ENCODE results near the gene ID1. TPM values are rescaled to one million over a fixed set of nuclear protein-coding genes. Genes with fewer than 3 reads are reported as not detected.

The ID1 gene
- total and polyA plus RNA-seq, 2 donors from 2014 or later: 189 to 293 TPM

DNA sequence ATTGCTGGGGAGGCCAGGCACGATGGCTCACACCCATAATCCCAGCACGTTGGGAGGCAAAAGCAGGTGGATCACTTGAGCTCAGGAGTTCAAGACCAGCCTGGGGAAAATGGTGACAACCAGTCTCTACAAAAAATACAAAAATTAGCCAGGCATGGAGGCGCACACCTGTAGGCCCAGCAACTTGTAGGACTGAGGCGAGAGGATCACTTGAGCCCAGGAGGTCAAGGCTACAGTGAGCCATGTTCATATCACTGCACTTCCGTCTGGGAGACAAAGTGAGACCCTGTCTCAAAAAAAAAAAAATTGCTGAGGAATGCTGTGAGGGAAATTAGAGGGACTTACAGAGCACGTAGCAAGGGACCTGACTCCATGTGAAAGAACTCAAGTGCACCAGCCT, 40.8 kb upstream of the ID1 start:
- no peak for DNase-seq
- H3K9ac ChIP-seq (ENCODE audit: low read length in 3 of 3): no peak overlapping the region
- intact Hi-C loops (cut with DNase I): loop anchor here (5.0 kb wide), 1 partner anchor 48 kb away; no protein-coding TSS in a partner anchor
- TF ChIP-seq, protein P1, sequence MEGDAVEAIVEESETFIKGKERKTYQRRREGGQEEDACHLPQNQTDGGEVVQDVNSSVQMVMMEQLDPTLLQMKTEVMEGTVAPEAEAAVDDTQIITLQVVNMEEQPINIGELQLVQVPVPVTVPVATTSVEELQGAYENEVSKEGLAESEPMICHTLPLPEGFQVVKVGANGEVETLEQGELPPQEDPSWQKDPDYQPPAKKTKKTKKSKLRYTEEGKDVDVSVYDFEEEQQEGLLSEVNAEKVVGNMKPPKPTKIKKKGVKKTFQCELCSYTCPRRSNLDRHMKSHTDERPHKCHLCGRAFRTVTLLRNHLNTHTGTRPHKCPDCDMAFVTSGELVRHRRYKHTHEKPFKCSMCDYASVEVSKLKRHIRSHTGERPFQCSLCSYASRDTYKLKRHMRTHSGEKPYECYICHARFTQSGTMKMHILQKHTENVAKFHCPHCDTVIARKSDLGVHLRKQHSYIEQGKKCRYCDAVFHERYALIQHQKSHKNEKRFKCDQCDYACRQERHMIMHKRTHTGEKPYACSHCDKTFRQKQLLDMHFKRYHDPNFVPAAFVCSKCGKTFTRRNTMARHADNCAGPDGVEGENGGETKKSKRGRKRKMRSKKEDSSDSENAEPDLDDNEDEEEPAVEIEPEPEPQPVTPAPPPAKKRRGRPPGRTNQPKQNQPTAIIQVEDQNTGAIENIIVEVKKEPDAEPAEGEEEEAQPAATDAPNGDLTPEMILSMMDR (IDR thresholded peaks at IDR 0.05; ENCODE audit: borderline replicate concordance, extremely low read depth, insufficient read depth): no peak
- H3K4me3 ChIP-seq (ENCODE audit: low read length in 3 of 3): no peak overlapping the region
- no peak overlapping the region for H3K27ac ChIP-seq (ENCODE audit: low read depth in 2 of 2, low read length in 2 of 2)
- no peaks in the 10 kb centered on the region for H3K9me3 ChIP-seq (ENCODE audit: control insufficient read depth in 2 of 3, insufficient read depth in 1 of 3, low read length in 3 of 3)
- no peak for FAIRE-seq
- H3K27me3 ChIP-seq (ENCODE audit: control insufficient read depth, insufficient read depth, low read length): no peaks in the 10 kb centered on the region
- peaks cover 7 to 24% (median 15%) of the 10 kb centered on the region in 3 donors for H3K36me3 ChIP-seq (ENCODE audit: control insufficient read depth in 2 of 3, insufficient read depth in 3 of 3, low read length in 3 of 3)
- H3K4me1 ChIP-seq (ENCODE audit: control insufficient read depth in 2 of 3, insufficient read depth in 2 of 3, low read depth in 1 of 3, low read length in 3 of 3): peaks cover 0 to 7% (median 4%) of the 10 kb centered on the region in 3 donors

- TF ChIP-seq, protein P1 (IDR thresholded peaks at IDR 0.05; ENCODE audit: borderline replicate concordance, extremely low read depth, insufficient read depth): no peak
- no peak for FAIRE-seq
- no peak overlapping the region for H3K27ac ChIP-seq (ENCODE audit: low read depth in 2 of 2, low read length in 2 of 2)
- no peak for DNase-seq
- intact Hi-C loops (cut with DNase I): no loop called here
- H3K4me3 ChIP-seq (ENCODE audit: low read length in 3 of 3): no peak overlapping the region
- H3K27me3 ChIP-seq (ENCODE audit: control insufficient read depth, insufficient read depth, low read length): no peaks in the 10 kb centered on the region
- no peak overlapping the region for H3K9ac ChIP-seq (ENCODE audit: low read length in 3 of 3)
- H3K4me1 ChIP-seq (ENCODE audit: control insufficient read depth in 2 of 3, insufficient read depth in 2 of 3, low read depth in 1 of 3, low read length in 3 of 3): peaks cover 0 to 9% (median 4%) of the 10 kb centered on the region in 3 donors
- H3K36me3 ChIP-seq (ENCODE audit: control insufficient read depth in 2 of 3, insufficient read depth in 3 of 3, low read length in 3 of 3): peaks cover 7 to 24% (median 15%) of the 10 kb centered on the region in 3 donors
- no peaks in the 10 kb centered on the region for H3K9me3 ChIP-seq (ENCODE audit: control insufficient read depth in 2 of 3, insufficient read depth in 1 of 3, low read length in 3 of 3)
Measured at GRCh38 chr20:31565699-31566318, 39.3 kb upstream of the ID1 start.

GRCh38 chr20:31566319-31566657, 38.8 kb upstream of the ID1 start:
- TF ChIP-seq, protein P1 (IDR thresholded peaks at IDR 0.05; ENCODE audit: borderline replicate concordance, extremely low read depth, insufficient read depth): no peak
- no peak for FAIRE-seq
- H3K27ac ChIP-seq (ENCODE audit: low read depth in 2 of 2, low read length in 2 of 2): no peak overlapping the region
- H3K36me3 ChIP-seq (ENCODE audit: control insufficient read depth in 2 of 3, insufficient read depth in 3 of 3, low read length in 3 of 3): peaks cover 4 to 24% (median 15%) of the 10 kb centered on the region in 3 donors
- intact Hi-C loops (cut with DNase I): no loop called here
- peaks cover 0 to 9% (median 4%) of the 10 kb centered on the region in 3 donors for H3K4me1 ChIP-seq (ENCODE audit: control insufficient read depth in 2 of 3, insufficient read depth in 2 of 3, low read depth in 1 of 3, low read length in 3 of 3)
- H3K4me3 ChIP-seq (ENCODE audit: low read length in 3 of 3): no peak overlapping the region
- no peak for DNase-seq
- no peaks in the 10 kb centered on the region for H3K27me3 ChIP-seq (ENCODE audit: control insufficient read depth, insufficient read depth, low read length)
- H3K9me3 ChIP-seq (ENCODE audit: control insufficient read depth in 2 of 3, insufficient read depth in 1 of 3, low read length in 3 of 3): no peaks in the 10 kb centered on the region
- no peak overlapping the region for H3K9ac ChIP-seq (ENCODE audit: low read length in 3 of 3)
